Urothelium cell line (cell line): Measurements from ENCODE around the gene PIEZO2.
"Not testable (repeated sequence)": the region's sequence is repeated elsewhere in the genome, so short reads cannot be mapped to it uniquely, and the experiment has no call there.

ENCODE experiments used
- DNase-seq: peaks from one replicate; pipeline ENCODE4 v3.0.0; 2011; ENCODE audit warnings: low spot score, mixed read lengths
- FAIRE-seq: peaks from 2 replicates; lab custom pipeline; 2011; peaks lifted over from hg19 to GRCh38; lab: Jason Lieb, UNC

The PIEZO2 gene

GRCh38 chr18:10936176-10937053 is 213.0 kb downstream of the PIEZO2 start:
- DNase-seq (no peak), FAIRE-seq (no peak)

GRCh38 chr18:10935588-10935987 is 213.8 kb downstream of the PIEZO2 start:
- FAIRE-seq: no peak

GRCh38 chr18:10933648-10934047 is 215.7 kb downstream of the PIEZO2 start:
- peak; percentile 67 for FAIRE-seq
- not testable (repeated sequence) for DNase-seq

More at GRCh38 chr18:10935588-10935987, 213.8 kb downstream of the PIEZO2 start:
- no peak for DNase-seq

- DNase-seq (no peak), FAIRE-seq (no peak)
Observed at GRCh38 chr18:10930076-10930475, 219.3 kb downstream of the PIEZO2 start.

- DNase-seq (peak; percentile 73), FAIRE-seq (peak; percentile 91)
Observed at GRCh38 chr18:10928772-10929373, 220.5 kb downstream of the PIEZO2 start.

GRCh38 chr18:10928011-10928771 is 221.2 kb downstream of the PIEZO2 start:
- FAIRE-seq (no peak), DNase-seq (no peak)

- DNase-seq: peak; percentile 70
- peak; percentile 27 for FAIRE-seq
Observed at GRCh38 chr18:10927286-10927992, 221.9 kb downstream of the PIEZO2 start.

- peak; percentile 53 for FAIRE-seq
Observed at GRCh38 chr18:10926621-10927161, 222.7 kb downstream of the PIEZO2 start.

GRCh38 chr18:10924290-10924689 is 225.1 kb downstream of the PIEZO2 start:
- DNase-seq (no peak), FAIRE-seq (no peak)

More at GRCh38 chr18:10926621-10927161, 222.7 kb downstream of the PIEZO2 start:
- DNase-seq: peak; percentile 86

- no peak for DNase-seq
Observed at GRCh38 chr18:10923551-10924070, 225.8 kb downstream of the PIEZO2 start.

GRCh38 chr18:10923141-10923540 is 226.2 kb downstream of the PIEZO2 start:
- no peak for DNase-seq
- FAIRE-seq: no peak

More at GRCh38 chr18:10923551-10924070, 225.8 kb downstream of the PIEZO2 start:
- FAIRE-seq: peak; percentile 66

- not testable (repeated sequence) for DNase-seq, FAIRE-seq
Observed at GRCh38 chr18:10922712-10923111, 226.7 kb downstream of the PIEZO2 start.

GRCh38 chr18:10920309-10920708 is 229.1 kb downstream of the PIEZO2 start:
- not testable (repeated sequence) for FAIRE-seq, DNase-seq

- FAIRE-seq (peak; percentile 63), DNase-seq (no peak)
Observed at GRCh38 chr18:10919851-10920250, 229.5 kb downstream of the PIEZO2 start.

- DNase-seq: no peak
- FAIRE-seq: no peak
Observed at GRCh38 chr18:10916865-10917264, 232.5 kb downstream of the PIEZO2 start.

- DNase-seq: no peak
- FAIRE-seq: no peak
Observed at GRCh38 chr18:10916387-10916786, 233.0 kb downstream of the PIEZO2 start.

- DNase-seq, FAIRE-seq: not testable (repeated sequence)
Observed at GRCh38 chr18:10915748-10916147, 233.6 kb downstream of the PIEZO2 start.

GRCh38 chr18:10914610-10915009 is 234.8 kb downstream of the PIEZO2 start:
- FAIRE-seq: not testable (repeated sequence)

GRCh38 chr18:10913919-10914318 is 235.4 kb downstream of the PIEZO2 start:
- FAIRE-seq (no peak), DNase-seq (no peak)

More at GRCh38 chr18:10914610-10915009, 234.8 kb downstream of the PIEZO2 start:
- DNase-seq: not testable (repeated sequence)
